SIG-M5 treated with dmso at 0.1 percent for 504 hours (cell line): ENCODE data around the gene RNU1-4.
"Not testable (repeated sequence)": the region's sequence is repeated elsewhere in the genome, so short reads cannot be mapped to it uniquely, and the experiment has no call there.

Experiments
- DNase-seq: peaks from one replicate; lab custom pipeline; 2025; ENCODE audit not compliant: unreplicated experiment; lab: John Stamatoyannopoulos, UW

RNU1-4 gene

GRCh38 chr1:16765731-16766605 lies 25.7 kb downstream of the RNU1-4 start:
- not testable (repeated sequence) for DNase-seq

- not testable (repeated sequence) for DNase-seq
Observed at GRCh38 chr1:16766689-16767256, 26.5 kb downstream of the RNU1-4 start.

- not testable (repeated sequence) for DNase-seq
Observed at GRCh38 chr1:16770139-16770759, 29.9 kb downstream of the RNU1-4 start.

- DNase-seq: not testable (repeated sequence)
Observed at GRCh38 chr1:16770896-16771446, 30.7 kb downstream of the RNU1-4 start.

- DNase-seq: not testable (repeated sequence)
Observed at GRCh38 chr1:16772275-16773204, 32.2 kb downstream of the RNU1-4 start.

GRCh38 chr1:16773205-16773596 lies 32.9 kb downstream of the RNU1-4 start:
- not testable (repeated sequence) for DNase-seq

GRCh38 chr1:16773723-16774122 lies 33.4 kb downstream of the RNU1-4 start:
- not testable (repeated sequence) for DNase-seq

- not testable (repeated sequence) for DNase-seq
Observed at GRCh38 chr1:16774773-16775172, 34.5 kb downstream of the RNU1-4 start.

GRCh38 chr1:16775290-16775689 lies 35.0 kb downstream of the RNU1-4 start:
- not testable (repeated sequence) for DNase-seq

GRCh38 chr1:16776248-16776647 lies 35.9 kb downstream of the RNU1-4 start:
- DNase-seq: not testable (repeated sequence)

GRCh38 chr1:16776835-16777234 lies 36.5 kb downstream of the RNU1-4 start:
- DNase-seq: not testable (repeated sequence)

GRCh38 chr1:16777821-16778220 lies 37.5 kb downstream of the RNU1-4 start:
- DNase-seq: not testable (repeated sequence)

- DNase-seq: not testable (repeated sequence)
Observed at GRCh38 chr1:16779525-16779924, 39.2 kb downstream of the RNU1-4 start.

- DNase-seq: not testable (repeated sequence)
Observed at GRCh38 chr1:16781033-16781432, 40.7 kb downstream of the RNU1-4 start.

GRCh38 chr1:16781625-16782024 lies 41.3 kb downstream of the RNU1-4 start:
- DNase-seq: not testable (repeated sequence)

GRCh38 chr1:16784955-16785354 lies 44.6 kb downstream of the RNU1-4 start:
- DNase-seq: not testable (repeated sequence)

GRCh38 chr1:16786362-16786761 lies 46.0 kb downstream of the RNU1-4 start:
- DNase-seq: not testable (repeated sequence)

GRCh38 chr1:16787175-16787574 lies 46.9 kb downstream of the RNU1-4 start:
- DNase-seq: not testable (repeated sequence)

- not testable (repeated sequence) for DNase-seq
Observed at GRCh38 chr1:16787711-16788110, 47.4 kb downstream of the RNU1-4 start.
